Measurements from ENCODE around the gene NECTIN3. TPM values are rescaled to one million over a fixed set of nuclear protein-coding genes. Genes with fewer than 3 reads are reported as not detected.

Gene NECTIN3
- total RNA-seq, 2 experiments from 2014 or later: 0.22 TPM; not detected in 1

DNA sequence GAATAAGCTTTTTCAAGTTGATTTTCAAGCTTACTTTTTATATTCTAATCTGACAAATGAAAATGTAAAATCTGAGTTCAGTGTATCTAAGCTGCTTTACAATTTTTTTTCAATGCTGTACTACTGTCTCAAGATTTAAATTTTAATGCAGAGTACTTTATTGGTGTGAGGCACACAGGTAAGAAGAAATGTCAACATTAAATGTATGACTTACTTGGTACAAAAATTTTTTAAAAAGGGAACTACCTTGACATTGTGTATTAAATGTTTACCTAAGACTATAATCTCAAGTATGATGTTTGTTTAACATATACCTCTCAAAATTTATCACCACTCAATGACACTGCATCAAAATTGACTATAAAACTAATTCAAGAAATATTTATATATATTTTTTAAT, 62.7 kb downstream of the NECTIN3 start:
- POLR2A ChIA-PET: interaction anchor here (0.5 to 1.0 kb wide), 2 partner anchors 10 to 20 kb away, joined by 4 read pairs; no protein-coding TSS in a partner anchor
- no peak for DNase-seq (ENCODE audit: low spot score)
- no peaks in the 10 kb centered on the region for H3K9me2 ChIP-seq (ENCODE audit: insufficient read depth, low read length)
- no TSS peak for BruUV-seq (replicated peaks)
- no peaks in the 10 kb centered on the region for H3K4me1 ChIP-seq (ENCODE audit: insufficient read depth, low read length, poor library complexity, severe bottlenecking)
- no peak overlapping the region for H2AFZ ChIP-seq (ENCODE audit: low read length)
- no peaks in the 10 kb centered on the region for H3K79me2 ChIP-seq (ENCODE audit: insufficient read depth, low read depth, low read length)
- no peak overlapping the region for H3K27ac ChIP-seq (ENCODE audit: low read depth, low read length, poor library complexity, severe bottlenecking)
- H3K4me2 ChIP-seq (ENCODE audit: low read length): no peak overlapping the region
- no peak overlapping the region for H3K4me3 ChIP-seq (ENCODE audit: low read depth, low read length, poor library complexity, severe bottlenecking)
- no peak for TF ChIP-seq EZH2phosphoT487 (IDR thresholded peaks at IDR 0.05; ENCODE audit: borderline replicate concordance, low read depth, low read length)
- no peak for TF ChIP-seq CTCF (conservative IDR thresholded peaks at IDR 0.05; ENCODE audit: low read length)
- H3K9me3 ChIP-seq (ENCODE audit: low read length): no peaks in the 10 kb centered on the region
- no peaks in the 10 kb centered on the region for H3K36me3 ChIP-seq (ENCODE audit: insufficient read depth, low read length)
- intact Hi-C loops (cut with micrococcal nuclease; ENCODE audit: unreplicated experiment): no loop called here
- no peaks in the 10 kb centered on the region for H4K20me1 ChIP-seq (ENCODE audit: insufficient read depth, low read length)
- CTCF ChIA-PET (ENCODE audit: unreplicated experiment): no interaction called here

DNA sequence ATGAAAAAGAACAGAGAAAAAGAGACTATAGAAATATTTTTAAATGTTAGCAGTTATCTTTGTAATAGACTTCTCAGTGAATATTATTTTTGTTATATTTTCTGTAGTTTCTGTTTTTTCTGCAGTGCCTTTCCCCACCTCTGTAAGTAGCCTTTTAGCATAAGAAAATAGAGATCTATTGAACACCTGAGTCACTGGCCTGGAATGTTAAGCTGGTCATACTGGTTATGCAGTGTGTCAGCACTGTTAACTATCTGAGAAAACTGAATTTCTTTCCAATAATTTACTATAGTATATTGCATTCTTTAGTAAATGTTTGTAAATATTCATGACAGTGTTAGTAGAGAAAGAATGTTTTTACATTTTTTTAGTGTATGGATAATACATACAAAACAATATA, 79.8 kb downstream of the NECTIN3 start:
- H3K9me3 ChIP-seq (ENCODE audit: low read length): no peaks in the 10 kb centered on the region
- CTCF ChIA-PET (ENCODE audit: unreplicated experiment): no interaction called here
- no peak for TF ChIP-seq CTCF (conservative IDR thresholded peaks at IDR 0.05; ENCODE audit: low read length)
- H3K79me2 ChIP-seq (ENCODE audit: insufficient read depth, low read depth, low read length): no peaks in the 10 kb centered on the region
- H2AFZ ChIP-seq (ENCODE audit: low read length): no peak overlapping the region
- no peaks in the 10 kb centered on the region for H3K4me1 ChIP-seq (ENCODE audit: insufficient read depth, low read length, poor library complexity, severe bottlenecking)
- no peaks in the 10 kb centered on the region for H4K20me1 ChIP-seq (ENCODE audit: insufficient read depth, low read length)
- no TSS peak for BruUV-seq (replicated peaks)
- no peak overlapping the region for H3K4me2 ChIP-seq (ENCODE audit: low read length)
- no peaks in the 10 kb centered on the region for H3K9me2 ChIP-seq (ENCODE audit: insufficient read depth, low read length)
- DNase-seq (ENCODE audit: low spot score): no peak
- POLR2A ChIA-PET: no interaction called here
- no peak overlapping the region for H3K4me3 ChIP-seq (ENCODE audit: low read depth, low read length, poor library complexity, severe bottlenecking)
- H3K36me3 ChIP-seq (ENCODE audit: insufficient read depth, low read length): no peaks in the 10 kb centered on the region
- no peak overlapping the region for H3K27ac ChIP-seq (ENCODE audit: low read depth, low read length, poor library complexity, severe bottlenecking)
- intact Hi-C loops (cut with micrococcal nuclease; ENCODE audit: unreplicated experiment): no loop called here

- intact Hi-C loops (cut with micrococcal nuclease; ENCODE audit: unreplicated experiment): no loop called here
- ChIA-PET CTCF (ENCODE audit: unreplicated experiment) (no interaction called here), POLR2A (no interaction called here)
- Histone ChIP-seq H3K4me3 (ENCODE audit: low read depth, low read length, poor library complexity, severe bottlenecking) (no peak overlapping the region), H3K9me2 (ENCODE audit: insufficient read depth, low read length) (no peaks in the 10 kb centered on the region), H3K9me3 (ENCODE audit: low read length) (no peaks in the 10 kb centered on the region), H3K4me2 (ENCODE audit: low read length) (no peak overlapping the region), H3K36me3 (ENCODE audit: insufficient read depth, low read length) (no peaks in the 10 kb centered on the region), H3K79me2 (ENCODE audit: insufficient read depth, low read depth, low read length) (no peaks in the 10 kb centered on the region), H2AFZ (ENCODE audit: low read length) (no peak overlapping the region), H3K4me1 (ENCODE audit: insufficient read depth, low read length, poor library complexity, severe bottlenecking) (no peaks in the 10 kb centered on the region), H4K20me1 (ENCODE audit: insufficient read depth, low read length) (no peaks in the 10 kb centered on the region), H3K27ac (ENCODE audit: low read depth, low read length, poor library complexity, severe bottlenecking) (no peak overlapping the region)
- BruUV-seq (replicated peaks): no TSS peak
- TF ChIP-seq EZH2phosphoT487 (IDR thresholded peaks at IDR 0.05; ENCODE audit: borderline replicate concordance, low read depth, low read length) (no peak), CTCF (conservative IDR thresholded peaks at IDR 0.05; ENCODE audit: low read length) (no peak)
- DNase-seq (ENCODE audit: low spot score): no peak
Observed at GRCh38 chr3:111152496-111152895, 80.9 kb downstream of the NECTIN3 start.
